ENCODE results near the gene MYO1E.

MYO1E gene

DNA sequence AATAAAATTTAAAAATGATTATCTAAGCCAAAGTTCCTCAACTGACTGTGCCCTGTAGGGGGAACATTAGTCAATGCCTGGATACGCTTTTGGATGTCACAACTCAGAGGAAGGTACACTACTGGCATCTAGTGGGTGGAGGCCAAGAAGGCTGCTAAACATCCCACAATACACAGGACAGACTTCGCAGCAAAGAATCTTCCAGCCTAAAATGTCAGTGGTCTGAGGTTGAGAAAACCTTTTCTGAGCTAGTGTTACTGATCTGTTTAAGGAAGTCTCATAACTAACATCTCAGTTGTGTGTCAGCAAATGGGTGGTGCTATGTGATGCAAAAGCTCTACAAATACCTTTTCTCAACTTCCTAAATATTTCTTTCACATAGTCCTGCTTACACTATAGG is 186.9 kb downstream of the MYO1E start:
- TF ChIP-seq, protein P1, sequence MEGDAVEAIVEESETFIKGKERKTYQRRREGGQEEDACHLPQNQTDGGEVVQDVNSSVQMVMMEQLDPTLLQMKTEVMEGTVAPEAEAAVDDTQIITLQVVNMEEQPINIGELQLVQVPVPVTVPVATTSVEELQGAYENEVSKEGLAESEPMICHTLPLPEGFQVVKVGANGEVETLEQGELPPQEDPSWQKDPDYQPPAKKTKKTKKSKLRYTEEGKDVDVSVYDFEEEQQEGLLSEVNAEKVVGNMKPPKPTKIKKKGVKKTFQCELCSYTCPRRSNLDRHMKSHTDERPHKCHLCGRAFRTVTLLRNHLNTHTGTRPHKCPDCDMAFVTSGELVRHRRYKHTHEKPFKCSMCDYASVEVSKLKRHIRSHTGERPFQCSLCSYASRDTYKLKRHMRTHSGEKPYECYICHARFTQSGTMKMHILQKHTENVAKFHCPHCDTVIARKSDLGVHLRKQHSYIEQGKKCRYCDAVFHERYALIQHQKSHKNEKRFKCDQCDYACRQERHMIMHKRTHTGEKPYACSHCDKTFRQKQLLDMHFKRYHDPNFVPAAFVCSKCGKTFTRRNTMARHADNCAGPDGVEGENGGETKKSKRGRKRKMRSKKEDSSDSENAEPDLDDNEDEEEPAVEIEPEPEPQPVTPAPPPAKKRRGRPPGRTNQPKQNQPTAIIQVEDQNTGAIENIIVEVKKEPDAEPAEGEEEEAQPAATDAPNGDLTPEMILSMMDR (IDR thresholded peaks at IDR 0.05; ENCODE audit: insufficient read depth, missing control alignments): no peak
- DNase-seq (ENCODE audit: insufficient read length, low spot score): no peak
- FAIRE-seq: no peak

DNA sequence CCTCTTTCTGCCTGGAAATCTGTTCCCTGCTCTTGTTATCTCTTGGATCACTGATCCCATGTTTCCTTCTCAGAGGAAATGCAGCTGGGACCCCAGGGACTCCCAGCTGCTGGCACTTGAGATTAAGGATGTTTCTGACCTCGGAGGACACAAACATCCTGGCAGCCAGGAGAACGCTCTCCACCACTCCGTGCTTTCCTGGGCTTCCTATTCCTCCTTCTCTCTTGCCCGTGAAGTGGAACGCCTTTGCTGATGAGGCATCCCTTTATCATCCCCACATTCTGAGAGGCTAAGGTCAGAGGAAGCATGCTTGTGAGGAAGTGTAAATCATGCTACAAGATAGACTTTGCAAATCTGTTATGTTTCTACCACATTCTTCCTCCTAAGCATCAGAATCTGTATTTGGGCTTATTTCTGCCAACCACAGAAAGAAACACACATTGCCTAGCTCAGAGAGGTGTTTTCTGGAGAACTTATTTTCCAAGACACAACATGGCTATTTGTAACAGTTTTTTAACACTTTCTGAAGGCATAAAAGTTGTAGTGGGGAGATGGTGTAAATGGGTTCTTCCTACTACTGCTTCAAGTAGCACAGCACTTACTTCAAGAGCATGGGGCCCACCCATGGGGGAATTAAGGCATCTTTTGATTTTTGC is 191.6 kb downstream of the MYO1E start:
- DNase-seq (ENCODE audit: insufficient read length, low spot score) (no peak), FAIRE-seq (no peak)
- TF ChIP-seq, protein P1 (IDR thresholded peaks at IDR 0.05; ENCODE audit: insufficient read depth, missing control alignments): no peak

DNA sequence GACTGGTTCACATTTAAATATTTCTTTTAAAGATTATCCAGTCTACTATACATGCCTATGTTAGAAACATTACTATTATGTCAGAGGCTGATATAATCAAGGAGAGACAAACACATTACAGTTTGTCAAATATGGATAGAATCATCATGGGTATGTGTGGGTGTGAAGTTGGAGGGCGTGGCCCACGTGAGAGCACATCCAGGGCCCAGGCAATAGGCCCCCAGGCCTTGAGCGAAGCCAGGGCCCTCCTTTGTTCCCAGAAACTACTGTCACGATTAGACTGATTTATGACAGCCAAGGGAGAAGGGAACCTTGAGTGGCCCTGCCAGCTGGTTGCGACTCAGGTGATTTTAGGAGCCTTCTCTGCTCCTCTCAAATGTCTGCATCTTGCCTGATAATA is 193.0 kb downstream of the MYO1E start:
- DNase-seq (ENCODE audit: insufficient read length, low spot score): no peak
- TF ChIP-seq, protein P1 (IDR thresholded peaks at IDR 0.05; ENCODE audit: insufficient read depth, missing control alignments): no peak
- FAIRE-seq: no peak

DNA sequence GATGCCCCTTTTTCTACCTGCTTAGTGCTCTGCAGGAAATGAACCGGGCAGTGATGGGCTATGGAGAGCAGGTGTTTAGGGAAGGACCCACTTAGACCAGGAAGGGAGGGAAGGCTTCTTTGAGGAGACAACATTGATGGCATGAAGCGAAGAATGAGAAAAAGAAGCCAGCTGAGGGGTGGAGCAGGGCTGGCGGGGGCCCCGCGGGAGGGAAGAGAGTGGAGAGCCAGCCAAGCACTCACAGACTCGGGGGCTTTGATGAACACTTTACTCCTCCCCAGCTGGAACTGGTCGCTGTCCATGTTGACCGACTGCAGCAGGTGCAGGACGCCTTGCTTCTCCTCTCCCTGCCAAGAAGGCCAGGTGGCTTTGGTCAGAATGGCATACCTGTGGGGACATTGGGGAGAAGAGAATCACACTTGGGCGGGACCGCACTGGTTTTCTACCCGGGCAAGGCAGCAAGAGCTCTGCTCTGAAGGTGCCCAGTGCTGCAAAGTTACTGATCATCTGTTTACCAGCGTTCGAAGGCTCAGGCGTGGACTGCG is 194.4 kb downstream of the MYO1E start:
- no peak for FAIRE-seq
- DNase-seq (ENCODE audit: insufficient read length, low spot score): no peak
- TF ChIP-seq, protein P1 (IDR thresholded peaks at IDR 0.05; ENCODE audit: insufficient read depth, missing control alignments): no peak

DNA sequence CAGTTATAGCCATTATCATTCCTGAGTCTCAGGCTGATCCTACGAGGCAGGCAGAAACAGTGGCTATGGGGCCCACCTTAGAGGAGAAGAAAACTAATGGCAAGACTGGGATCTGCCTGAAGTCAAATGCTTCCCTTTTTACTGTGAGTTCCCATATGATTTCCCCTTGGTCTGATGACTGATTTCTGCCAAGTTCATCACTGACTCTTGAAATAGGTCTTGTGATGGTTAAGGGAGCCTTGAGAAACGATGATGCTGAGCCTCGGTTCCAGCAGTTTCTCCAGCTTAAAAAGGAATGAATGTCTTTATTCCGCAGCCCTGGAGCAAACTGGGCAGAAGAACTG is 195.4 kb downstream of the MYO1E start:
- TF ChIP-seq, protein P1 (IDR thresholded peaks at IDR 0.05; ENCODE audit: insufficient read depth, missing control alignments): no peak
- no peak for FAIRE-seq
- DNase-seq (ENCODE audit: insufficient read length, low spot score): no peak

DNA sequence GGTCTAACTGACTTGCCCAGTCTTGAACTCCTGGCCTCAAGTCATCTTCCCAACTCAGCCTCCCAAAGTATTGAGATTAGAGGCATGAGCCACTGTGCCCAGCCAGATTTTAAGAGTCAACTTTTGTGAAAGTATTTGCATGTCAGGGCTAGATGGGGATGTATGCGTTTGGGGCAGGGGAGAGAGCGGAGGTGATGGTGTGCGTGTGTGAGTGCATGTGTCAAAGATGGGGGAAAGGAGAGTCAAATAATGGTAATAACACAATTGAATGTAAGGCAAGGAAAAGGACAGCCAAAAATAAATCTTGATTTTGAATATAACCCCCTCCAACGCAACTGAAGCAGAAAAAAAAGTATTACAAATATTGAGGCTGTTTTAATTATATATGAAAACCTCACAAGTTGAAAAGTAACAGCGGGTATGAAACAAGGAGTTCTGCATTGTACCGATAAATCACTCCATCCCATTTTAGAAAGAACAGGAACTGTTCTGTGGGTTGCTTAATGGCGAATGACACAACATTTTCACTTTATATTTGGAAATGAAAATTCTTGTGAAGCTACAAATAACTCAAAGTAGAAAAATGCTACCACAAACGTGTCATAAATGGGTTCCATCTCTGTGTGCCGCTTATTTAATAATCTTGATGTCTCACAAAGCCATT is 195.9 kb downstream of the MYO1E start:
- no peak for FAIRE-seq
- TF ChIP-seq, protein P1 (IDR thresholded peaks at IDR 0.05; ENCODE audit: insufficient read depth, missing control alignments): no peak
- DNase-seq (ENCODE audit: insufficient read length, low spot score): no peak
